Left hindlimb (tissue), 1 donor: ENCODE data around the gene SRGN.
"Not testable (repeated sequence)": the region's sequence is repeated elsewhere in the genome, so short reads cannot be mapped to it uniquely, and the experiment has no call there.

Experiments used
- DNase-seq: peaks from one replicate; pipeline ENCODE4 v3.0.0-alpha.2; 2018

The SRGN gene

GRCh38 chr10:69087590-69088470 is at the start of gene SRGN:
Gene SRGN, plus strand, starts transcription at chr10:69088103. Its CDS starts 55 bp downstream, at chr10:69088158.
- DNase-seq = no peak

GRCh38 chr10:69040904-69041303 is 47.0 kb upstream of the SRGN start:
- DNase-seq = not testable (repeated sequence)

- no peak for DNase-seq
These were observed 45.5 kb upstream of the SRGN start for GRCh38 chr10:69042417-69042816.

- no peak for DNase-seq
These were observed 45.1 kb upstream of the SRGN start for GRCh38 chr10:69042838-69043237.

- no peak for DNase-seq
These were observed 43.9 kb upstream of the SRGN start for GRCh38 chr10:69043931-69044531.

GRCh38 chr10:69044546-69044945 is 43.4 kb upstream of the SRGN start:
- DNase-seq = no peak

- DNase-seq = no peak
These were observed 42.2 kb upstream of the SRGN start for GRCh38 chr10:69045441-69046300.

- no peak for DNase-seq
These were observed 40.6 kb upstream of the SRGN start for GRCh38 chr10:69047111-69047832.

GRCh38 chr10:69048103-69048502 is 39.8 kb upstream of the SRGN start:
- no peak for DNase-seq

GRCh38 chr10:69049566-69049961 is 38.3 kb upstream of the SRGN start:
- DNase-seq = no peak

GRCh38 chr10:69051303-69051702 is 36.6 kb upstream of the SRGN start:
- no peak for DNase-seq

- DNase-seq = no peak
These were observed 36.0 kb upstream of the SRGN start for GRCh38 chr10:69051710-69052487.

- no peak for DNase-seq
These were observed 35.2 kb upstream of the SRGN start for GRCh38 chr10:69052736-69053135.

- DNase-seq = no peak
These were observed 32.7 kb upstream of the SRGN start for GRCh38 chr10:69055241-69055640.

- DNase-seq = no peak
These were observed 31.8 kb upstream of the SRGN start for GRCh38 chr10:69056129-69056528.

- no peak for DNase-seq
These were observed 31.2 kb upstream of the SRGN start for GRCh38 chr10:69056536-69057260.

GRCh38 chr10:69057261-69057950 is 30.5 kb upstream of the SRGN start:
- DNase-seq = no peak

- no peak for DNase-seq
These were observed 30.0 kb upstream of the SRGN start for GRCh38 chr10:69057951-69058297.

- DNase-seq = no peak
These were observed 27.6 kb upstream of the SRGN start for GRCh38 chr10:69060127-69060798.
